NCI-H446 (cell line): ENCODE results near the gene CADPS.

Experiments used
- DNase-seq, 2 experiments: peaks; one replicate each; lab custom pipeline; 2025; lab: John Stamatoyannopoulos, UW

CADPS gene

DNA sequence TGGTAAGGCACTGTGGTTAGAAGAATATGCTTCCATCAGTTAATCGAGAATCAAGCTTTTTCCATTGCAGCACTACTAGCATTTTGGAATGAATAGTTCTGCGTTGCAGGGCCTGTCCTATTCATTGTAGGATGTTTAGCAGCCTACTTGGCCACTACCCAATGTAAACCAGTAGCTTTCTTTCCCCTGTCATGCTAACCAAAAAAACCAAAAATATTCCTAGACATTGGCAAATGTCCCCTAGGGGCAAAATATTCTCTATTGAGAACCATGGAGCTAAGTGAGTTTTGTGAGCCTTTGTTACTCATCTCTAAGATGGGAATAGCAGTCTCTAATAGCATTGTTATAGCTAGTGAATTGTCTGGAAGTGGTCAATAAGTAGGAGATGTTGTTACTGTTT lies 187.2 kb downstream of the CADPS start:
- no peak for DNase-seq

DNA sequence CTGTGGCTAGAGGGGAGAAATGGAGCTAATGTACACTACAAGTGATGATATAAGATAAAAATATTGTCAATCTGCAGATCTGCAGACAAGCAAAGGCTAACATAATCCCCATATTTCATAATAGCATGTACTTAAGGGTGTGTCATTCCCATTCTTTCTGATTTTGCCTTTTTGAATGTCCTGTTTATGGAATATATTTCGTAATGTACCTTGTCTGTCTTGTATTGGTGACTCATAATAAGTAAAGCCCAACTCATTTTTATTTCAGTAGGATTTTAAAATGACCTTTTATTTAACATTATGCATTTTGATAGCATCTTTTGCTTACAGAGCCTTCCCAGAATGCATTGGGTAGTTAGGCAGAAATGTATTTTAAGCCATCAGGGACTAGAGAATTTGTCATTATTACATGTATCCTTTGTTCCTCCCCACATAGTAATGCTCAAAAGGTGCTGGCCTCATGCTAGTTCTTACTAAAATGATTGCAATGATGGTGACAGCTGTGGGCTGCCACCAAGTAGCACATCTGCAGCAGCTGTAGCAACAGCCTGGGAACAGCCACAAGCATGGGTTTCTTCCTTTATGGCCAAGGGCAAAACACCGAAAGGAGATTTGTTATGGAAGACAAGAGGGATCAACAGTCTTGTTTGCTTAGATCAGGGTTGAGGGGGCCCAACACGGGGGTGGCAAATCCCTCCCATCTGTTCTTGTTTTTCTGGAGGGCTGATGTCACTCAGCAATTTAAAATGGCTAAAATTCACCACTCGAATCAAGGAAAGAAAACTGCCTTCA lies 188.5 kb downstream of the CADPS start:
- peak in 1 of 2 experiments; percentile 4 for DNase-seq

DNA sequence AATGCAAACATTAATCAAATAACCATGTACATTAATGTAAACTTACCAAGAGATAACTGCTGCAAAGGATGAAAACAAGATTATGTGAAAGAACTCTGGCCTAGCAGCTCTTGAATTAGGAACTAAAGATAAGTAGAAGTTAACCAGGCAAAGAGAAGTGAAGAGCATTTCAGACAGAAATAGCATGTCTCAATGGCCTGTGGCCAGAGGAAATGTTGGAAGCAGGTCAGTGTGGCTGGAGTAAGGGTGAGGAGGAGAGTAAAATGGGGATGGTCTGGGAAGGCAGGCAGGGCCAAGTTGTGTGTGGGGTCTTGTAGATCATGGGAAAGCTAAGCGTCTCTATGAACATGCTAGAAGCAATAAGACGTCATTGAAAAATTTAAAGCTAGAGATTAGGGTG lies 192.4 kb downstream of the CADPS start:
- DNase-seq, result no peak

DNA sequence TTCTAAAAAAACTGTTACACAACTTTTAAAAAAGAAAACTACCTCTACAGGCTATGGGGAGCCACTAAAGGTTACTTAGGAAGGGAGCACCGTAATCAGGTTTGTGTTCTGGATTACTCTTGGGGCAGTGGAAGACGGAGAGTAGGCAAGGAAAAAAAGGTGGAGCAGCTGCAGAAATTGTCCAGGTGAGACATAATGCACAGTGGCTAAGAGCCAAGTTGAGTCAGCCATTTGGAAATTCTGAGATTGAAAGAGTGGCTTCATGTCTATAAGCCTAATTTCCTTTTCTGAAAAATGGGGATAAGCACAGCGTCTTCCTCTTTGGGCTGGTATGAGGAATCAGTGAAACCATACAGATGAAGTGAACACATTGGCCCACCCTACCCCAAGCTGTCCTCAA lies 195.2 kb downstream of the CADPS start:
- DNase-seq, result no peak

DNA sequence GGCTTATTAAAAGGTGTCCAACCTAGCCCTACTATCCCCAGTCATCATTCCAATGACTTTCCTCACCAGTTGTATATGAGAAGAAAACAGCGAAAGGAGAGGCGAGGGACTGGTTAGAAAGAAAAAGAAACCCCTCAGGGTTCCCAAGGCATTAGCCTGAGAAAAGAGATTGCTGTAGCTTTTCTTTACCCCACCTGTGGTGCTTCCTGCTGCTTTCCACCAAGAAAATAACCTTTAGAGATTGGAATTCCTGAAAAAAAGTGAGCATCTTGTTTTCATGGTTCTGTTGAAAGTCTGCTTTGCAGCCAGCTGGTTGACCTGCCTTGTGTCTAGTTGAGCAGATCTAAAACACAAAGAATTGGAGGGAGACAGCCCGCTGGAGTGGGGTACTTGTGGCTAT lies 196.4 kb downstream of the CADPS start:
- DNase-seq, result no peak

DNA sequence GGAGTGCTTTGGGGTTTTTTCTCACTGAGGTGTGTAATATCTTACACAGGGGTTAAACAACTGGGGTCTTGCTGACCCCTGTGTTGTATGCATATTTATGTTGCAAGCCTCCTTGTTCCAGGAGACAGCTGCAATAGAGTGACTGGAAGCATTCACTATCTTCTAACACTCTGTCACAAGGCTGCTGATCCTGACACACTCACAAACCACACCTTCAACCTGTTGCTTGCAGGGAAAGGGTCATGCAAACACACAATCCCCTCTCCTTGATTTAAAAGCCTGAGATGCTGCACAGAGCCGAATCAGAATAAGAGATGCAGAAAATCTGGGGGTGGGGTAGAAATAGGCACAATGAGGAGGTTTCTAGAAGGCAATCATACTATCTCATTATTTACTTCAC lies 197.3 kb downstream of the CADPS start:
- DNase-seq, result no peak

DNA sequence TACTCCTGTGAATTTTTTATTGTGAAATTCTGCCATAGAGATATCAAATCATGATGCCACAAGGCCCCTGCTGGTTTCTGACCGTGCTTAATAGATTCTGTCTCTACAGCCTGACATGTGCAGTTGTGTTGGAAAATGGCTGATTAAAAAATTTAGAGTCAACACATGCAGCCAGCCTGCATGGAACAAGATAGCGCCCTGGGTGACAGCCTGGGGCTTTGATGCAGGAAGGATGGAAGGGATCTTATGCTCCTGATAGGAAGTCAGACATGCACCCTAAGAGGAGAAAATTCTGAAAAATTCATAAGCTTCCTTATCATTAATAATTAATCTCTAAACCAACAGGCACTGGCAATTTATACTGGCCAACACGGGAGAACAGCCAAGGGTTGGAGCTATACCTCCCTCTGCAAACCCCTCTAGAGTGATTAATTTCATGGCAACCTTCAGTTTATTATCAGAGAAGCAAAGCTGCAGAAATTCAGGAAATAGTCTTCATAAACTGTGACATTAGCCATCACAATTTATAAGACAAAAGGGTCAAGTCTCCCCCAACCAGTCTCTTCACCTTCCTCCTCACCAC lies 198.4 kb downstream of the CADPS start:
- DNase-seq, result no peak

DNA sequence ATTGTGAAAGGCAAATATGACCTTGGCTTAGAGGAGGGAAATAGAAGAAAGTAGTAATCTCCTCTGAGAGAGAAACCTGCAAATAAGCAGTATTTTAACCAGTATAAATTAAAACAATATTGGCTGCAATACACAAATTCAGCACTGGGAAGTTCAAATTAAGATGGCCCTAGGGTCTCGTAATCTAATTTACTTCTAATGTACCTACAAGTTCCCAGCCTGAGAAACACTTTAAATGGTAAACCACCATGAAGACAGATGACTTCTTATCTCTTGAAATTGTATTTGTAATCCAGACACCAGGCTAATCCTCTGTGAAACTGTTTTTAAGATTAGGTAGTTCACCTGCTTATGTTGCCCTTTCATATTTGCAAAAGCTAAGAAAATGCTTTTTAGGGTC lies 199.7 kb downstream of the CADPS start:
- no peak for DNase-seq

DNA sequence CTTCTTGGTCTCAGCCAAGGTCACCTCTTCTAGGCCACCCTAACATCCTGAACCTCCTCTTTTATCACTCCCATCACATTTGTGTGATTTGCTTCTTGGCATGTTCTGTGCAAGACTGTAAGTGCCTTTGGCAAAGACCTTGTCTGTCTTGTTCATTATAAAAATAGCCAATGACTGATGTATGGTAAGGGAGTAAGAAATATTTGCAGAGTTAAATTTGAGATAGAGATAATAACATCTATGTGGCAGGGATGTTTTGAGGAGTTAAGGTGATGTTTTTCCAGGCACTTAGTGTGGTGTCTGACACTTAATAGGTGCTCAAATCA lies 202.3 kb downstream of the CADPS start:
- no peak for DNase-seq

DNA sequence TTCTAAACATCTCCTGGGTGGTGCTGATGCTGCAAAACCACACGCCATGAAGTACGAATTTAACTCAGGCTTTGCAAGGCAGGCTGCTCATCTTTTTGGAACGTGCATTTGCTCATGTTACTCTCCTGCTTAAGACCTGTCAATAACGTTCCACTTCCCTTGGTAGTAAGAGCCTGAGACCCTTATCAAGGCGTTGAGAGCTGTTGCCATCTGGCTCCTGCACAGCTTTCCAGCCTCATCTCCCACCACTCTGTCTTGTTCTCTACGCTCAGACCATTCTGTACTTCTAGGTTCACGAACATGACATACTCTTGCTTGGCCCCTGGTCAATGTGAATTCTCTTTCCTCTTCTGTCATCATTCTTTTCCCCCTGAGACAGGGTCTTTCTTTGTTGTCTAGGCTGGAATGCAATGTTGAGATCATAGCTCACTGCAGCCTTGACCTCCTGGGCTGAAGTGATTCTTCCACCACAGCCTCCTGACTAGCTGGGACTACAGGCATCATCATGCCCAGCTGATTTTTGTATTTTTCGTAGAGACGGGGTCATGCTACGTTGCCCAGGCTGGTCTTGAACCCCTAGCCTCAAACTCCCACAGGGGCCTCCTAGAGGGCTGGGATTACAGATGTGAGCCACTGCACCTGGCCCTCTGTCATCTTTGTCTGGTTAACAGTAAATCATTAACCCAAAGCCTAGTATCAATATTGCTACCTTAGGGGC lies 202.8 kb downstream of the CADPS start:
- DNase-seq, result no peak

DNA sequence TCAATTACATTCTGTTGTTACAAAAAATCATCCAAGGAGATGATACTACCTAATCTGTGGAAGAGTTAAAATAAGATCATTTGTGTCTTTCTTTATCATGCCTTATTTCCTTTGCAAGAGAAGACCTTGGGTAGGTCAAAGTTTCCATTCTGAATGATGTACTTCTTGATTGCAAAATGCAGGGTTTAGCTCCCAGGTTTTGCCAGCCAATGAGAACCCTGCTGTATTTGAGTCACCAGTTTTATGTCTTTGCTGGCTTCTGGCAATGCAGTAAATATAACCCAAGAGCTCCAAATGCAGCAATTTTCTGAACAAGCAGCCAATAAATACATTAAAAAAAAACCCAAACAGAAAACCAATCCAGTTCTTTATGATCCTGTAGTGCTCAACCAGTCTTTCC lies 204.9 kb downstream of the CADPS start:
- no peak for DNase-seq

DNA sequence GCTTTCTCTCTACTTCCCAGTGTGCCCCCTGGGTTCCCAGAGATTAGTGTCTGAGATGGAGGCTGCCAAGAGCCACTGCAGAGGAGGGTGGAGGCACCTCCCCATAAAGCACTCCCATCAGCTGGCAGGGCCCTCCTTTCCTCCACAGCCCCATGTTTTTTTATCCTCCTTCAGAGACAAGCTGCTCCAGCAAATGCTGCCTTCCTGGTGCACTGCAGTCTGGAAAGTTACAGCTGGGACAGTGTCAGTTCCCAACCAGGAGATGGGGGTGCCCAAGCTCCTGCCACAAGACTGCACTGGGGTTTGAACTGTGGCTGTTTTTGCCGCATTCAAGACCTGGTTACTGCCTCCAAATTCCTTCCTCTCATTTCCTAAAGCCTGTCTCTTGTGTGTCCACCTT lies 206.1 kb downstream of the CADPS start:
- no peak for DNase-seq

DNA sequence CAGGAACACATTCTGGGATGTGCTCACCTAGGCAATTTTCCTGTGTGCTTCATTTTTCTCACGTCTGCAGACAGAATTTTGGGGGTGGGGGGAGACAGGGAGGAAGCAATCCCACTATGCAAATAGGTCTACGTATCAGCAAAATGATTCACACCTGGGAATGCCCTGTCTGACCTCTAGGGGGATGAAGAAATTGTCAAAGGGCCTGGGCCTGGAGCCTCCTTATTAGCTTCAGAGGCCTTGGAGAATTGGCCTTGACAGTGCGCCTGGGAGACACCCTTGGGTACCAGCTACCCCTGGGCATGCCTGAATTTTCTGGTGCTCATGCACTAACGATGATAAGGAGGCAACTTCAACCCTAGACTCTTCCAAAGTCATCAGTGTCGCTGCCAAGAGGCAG lies 207.5 kb downstream of the CADPS start:
- no peak for DNase-seq

DNA sequence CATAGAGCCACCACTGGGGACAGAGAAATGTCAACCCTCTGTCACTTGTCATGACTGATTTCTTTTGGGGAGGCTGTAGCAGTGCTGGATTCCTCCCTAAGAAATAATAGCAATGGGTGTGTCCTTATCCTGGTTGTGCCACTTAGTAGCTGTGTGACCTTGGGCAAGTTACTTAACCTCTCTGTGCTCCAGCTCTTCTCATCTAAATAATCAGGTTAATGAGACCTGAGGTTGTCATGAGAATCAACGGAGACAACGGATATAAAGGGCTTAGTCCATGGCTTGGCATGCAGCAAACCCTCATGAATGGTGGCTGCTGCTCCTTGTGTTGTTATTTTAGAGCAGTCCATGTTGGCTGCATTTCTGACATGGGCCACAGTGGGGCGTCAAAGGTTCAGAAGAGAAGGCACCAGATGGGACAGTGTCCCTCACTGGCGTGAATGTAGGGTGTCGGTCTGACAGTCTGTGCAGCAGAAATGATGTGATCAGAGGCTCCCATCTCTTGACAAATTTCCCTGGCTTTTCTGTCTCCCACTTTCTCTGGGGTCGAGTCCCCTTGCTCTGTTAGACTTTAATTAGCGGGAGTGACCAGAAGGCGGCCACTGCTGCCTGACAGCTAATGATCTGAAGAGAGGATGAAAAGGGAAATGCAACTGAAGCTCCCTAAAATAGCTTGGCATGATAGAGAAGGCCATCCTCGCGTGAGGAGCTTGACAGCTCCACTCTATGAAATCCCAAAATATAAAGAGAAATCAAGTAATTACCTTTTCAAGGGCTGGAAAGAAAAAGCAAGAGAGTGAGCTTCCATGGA lies 209.4 kb downstream of the CADPS start:
- peak; percentile 38 to 63 for DNase-seq

DNA sequence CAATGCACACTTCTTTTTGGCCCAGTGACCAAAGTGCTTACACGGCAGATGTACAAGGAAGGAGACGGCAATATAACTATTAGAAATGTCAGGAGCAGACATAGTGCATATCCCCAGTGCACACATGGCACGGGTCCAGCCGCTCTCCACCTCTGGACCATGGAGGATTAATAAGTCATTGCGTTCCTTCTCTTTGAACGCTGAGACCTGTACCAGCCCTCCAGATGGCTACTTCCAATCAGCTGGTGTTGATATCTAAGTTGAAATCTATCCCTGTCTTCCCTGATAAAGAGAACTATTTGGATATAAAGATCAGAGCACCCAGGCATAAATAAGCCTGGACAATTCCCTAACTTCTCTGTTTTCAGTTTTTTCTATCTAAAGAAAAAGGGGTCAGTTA lies 212.5 kb downstream of the CADPS start:
- no peak for DNase-seq

DNA sequence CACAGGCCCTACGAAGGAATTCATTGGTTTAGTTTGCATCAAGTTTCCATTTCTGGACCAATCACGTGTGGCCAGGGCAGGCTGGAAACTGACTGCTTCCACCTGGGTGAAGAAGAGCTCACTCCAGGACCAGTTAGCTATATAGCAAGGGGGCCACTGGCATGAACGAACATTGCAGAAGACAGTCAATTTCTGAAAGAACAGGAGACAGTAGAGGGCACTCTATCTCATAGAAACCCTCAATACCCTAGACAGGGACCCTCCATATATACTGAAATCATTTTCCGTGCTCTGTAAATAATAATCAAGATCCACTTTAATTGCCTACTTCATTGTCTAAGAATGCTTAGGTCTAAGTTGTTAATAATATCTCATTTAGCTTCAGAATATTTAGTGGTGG lies 215.6 kb downstream of the CADPS start:
- no peak for DNase-seq

DNA sequence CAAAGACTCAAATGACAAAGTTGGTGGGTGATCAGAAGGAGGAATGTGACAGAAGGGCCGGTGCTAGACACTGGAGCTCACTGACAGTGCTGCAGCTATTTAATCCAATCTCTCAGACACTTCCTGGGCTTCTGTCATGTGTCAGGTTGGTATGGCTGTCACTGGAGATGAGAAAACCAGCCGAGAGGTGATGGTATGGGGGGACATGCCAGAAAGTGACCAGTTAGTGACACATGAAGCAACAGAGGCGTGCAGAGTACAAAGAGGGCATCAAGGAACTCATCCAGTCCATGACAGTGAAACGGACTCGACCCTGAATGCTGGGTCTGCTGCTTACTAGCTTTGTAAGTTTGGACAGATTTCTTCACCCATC lies 219.5 kb downstream of the CADPS start:
- DNase-seq, result no peak

DNA sequence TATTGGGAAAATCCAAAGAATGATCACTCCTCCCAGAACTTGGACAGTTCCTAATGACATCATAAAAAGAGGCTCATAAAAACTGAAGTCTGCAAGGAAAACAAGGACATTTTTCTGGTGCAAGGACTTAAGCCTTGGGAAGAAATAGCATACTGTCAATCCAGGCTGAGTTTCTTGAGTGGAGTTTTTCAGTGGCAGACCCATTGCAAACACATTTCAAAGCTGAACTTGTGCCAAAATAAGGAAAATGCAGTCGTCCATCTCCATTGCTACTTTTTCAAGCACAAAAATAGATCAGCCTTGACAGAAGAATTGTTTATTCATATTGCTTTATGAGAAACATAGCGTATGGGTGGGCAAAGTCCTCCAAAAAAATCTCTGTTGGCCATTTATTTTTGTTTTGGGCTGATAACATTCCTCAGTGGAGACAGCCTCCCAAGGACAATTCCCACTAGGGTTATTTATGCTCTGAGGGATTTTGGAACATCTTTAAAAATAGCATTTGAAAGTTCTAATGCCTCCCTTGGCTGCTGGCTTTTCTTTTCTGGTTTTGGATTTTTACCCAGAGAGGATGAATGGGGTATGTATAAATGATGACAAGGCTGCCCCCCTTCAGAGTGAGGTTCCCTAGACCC lies 220.0 kb downstream of the CADPS start:
- no peak for DNase-seq

DNA sequence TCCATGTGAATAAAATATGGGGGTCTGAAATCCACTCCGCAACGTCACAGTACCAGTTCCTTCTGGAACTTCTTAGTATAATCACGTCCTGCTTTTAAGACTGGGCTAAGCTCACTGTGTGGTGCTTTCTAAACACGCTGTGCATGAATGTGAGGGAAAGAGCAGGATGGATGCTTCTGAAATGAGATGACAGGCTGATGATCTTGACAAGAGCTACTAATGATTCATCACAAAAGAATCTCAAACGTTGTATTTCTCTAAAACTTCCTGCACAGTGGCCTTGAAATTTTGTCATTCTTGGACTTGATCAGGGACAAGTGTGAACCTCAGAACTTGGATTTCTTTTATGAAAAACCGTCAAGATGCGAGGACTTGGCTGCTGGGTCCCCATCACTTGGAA lies 221.4 kb downstream of the CADPS start:
- no peak for DNase-seq

DNA sequence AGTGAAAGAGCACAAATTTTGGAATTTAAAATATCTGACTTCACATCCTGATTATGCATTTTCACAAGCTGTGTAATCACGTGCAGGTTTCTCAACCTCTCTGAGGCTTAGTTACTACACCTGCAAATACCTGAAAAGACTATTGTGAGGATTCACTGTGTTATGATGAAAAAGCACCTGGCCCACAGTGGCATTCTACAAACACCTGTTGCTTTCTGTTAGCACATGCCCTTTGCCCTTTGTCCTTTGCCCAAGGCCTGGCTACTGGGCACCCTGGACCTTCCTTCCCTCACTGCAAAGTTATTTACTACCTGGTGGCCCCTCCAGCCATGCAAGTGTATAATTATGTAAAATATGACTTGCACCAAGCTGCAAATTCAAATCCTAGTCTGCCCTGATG lies 227.5 kb downstream of the CADPS start:
- DNase-seq, result no peak

DNA sequence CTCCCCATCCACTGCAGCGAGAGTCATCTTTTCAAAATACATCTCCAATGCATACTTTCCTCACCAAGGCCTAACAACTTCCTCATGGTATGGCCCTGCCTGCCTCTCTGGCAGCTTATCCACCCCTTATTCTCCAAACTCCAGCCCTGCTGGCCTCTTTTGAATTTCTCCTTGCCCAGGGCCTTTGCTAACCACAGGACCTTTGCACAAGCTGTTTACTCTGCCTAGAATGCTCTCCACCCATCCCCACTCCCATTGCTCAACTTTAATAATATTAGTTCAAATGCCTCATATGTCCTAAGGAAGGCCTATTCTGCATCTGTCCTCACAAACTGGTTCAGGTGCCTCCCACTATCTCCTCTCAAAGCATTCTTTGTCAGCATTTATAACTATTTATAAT lies 230.7 kb downstream of the CADPS start:
- DNase-seq, result no peak

DNA sequence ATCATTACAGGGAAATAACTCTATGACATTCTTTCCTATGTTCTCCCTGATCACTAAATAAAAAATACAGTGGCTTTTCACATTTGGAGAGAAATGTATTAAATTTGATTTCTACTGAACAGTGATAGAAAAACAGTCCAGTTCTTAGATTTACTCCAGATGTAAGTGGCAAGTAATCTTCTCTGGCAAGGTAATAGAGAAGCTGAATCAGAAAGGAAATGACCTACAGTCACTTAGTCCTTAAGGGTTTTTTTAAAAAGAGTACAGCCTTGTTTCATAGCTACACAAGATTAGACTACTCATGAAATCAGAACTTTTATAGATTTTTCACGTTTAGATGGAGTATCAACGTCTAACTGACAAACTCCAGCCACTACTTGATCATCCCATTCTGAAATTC lies 236.9 kb downstream of the CADPS start:
- DNase-seq, result no peak
